Measurements from ENCODE around the gene MAP6. TPM values are rescaled to one million over a fixed set of nuclear protein-coding genes. Genes with fewer than 3 reads are reported as not detected.

MAP6 gene
- total and polyA plus RNA-seq, 12 donors, result 11.4 to 56.0 (median 22.6) TPM

DNA sequence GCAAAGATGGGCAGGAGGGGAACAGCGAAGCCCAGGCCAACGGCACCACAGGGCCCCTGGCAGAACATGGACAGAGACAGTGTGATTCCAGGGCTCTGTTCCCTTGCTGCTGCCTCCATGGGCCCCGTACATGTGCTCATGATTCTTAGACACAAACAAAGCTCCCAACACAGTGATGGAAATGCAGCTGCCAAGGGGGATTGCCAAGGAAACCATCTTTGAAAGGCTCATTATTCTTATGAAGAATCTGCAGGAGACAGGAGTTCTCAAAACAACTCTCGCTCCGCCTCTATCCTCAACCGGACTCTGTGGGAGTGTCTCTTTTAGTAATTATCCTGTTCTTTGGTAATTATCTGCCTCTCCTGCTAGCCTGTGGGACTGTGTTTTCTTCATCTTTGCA lies 74.6 kb downstream of the MAP6 start:
- Histone ChIP-seq H3K4me1 (replicated peaks in 1 of 2) (peaks cover 0 to 6% of the 10 kb centered on the region in 2 donors), H3K9me3 (replicated peaks in 1 of 3) (no peaks in the 10 kb centered on the region), H3K36me3 (replicated peaks in 1 of 2) (no peaks in the 10 kb centered on the region), H3K27ac (no peak overlapping the region), H3K27me3 (no peaks in the 10 kb centered on the region), H3K4me3 (no peak overlapping the region)
- TF ChIP-seq, protein P1, sequence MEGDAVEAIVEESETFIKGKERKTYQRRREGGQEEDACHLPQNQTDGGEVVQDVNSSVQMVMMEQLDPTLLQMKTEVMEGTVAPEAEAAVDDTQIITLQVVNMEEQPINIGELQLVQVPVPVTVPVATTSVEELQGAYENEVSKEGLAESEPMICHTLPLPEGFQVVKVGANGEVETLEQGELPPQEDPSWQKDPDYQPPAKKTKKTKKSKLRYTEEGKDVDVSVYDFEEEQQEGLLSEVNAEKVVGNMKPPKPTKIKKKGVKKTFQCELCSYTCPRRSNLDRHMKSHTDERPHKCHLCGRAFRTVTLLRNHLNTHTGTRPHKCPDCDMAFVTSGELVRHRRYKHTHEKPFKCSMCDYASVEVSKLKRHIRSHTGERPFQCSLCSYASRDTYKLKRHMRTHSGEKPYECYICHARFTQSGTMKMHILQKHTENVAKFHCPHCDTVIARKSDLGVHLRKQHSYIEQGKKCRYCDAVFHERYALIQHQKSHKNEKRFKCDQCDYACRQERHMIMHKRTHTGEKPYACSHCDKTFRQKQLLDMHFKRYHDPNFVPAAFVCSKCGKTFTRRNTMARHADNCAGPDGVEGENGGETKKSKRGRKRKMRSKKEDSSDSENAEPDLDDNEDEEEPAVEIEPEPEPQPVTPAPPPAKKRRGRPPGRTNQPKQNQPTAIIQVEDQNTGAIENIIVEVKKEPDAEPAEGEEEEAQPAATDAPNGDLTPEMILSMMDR (IDR thresholded peaks at IDR 0.05), result no peak
- TF ChIP-seq POLR2A (IDR thresholded peaks at IDR 0.05), result no peak
- 84 to 89% (median 86%) methylated on average over 5 to 6 of the region's 6 CpGs for WGBS, 4 donors
- DNase-seq, result no peak
- intact Hi-C loops (cut with DNase I), result loop anchor here in 1 of 2 donors (10.0 kb wide), 1 partner anchor 71 kb away; the partner anchor contains the start of gene MAP6

GRCh38 chr11:75593286-75593915 lies 75.4 kb downstream of the MAP6 start:
- DNase-seq, result peak in 3 of 7 donors; percentile 33 to 56 (median 55)
- peaks cover 0 to 6% of the 10 kb centered on the region in 2 donors for H3K4me1 ChIP-seq (replicated peaks in 1 of 2)
- H3K27me3 ChIP-seq, result no peaks in the 10 kb centered on the region
- 34 to 46% (median 39%) methylated on average over 2 of the region's 2 CpGs for WGBS, 4 donors
- TF ChIP-seq POLR2A (IDR thresholded peaks at IDR 0.05), result no peak
- TF ChIP-seq, protein P1 (IDR thresholded peaks at IDR 0.05), result no peak
- intact Hi-C loops (cut with DNase I), result loop anchor here in 1 of 2 donors (10.0 kb wide), 1 partner anchor 71 kb away; the partner anchor contains the start of gene MAP6
- no peak overlapping the region for H3K4me3 ChIP-seq
- no peaks in the 10 kb centered on the region for H3K9me3 ChIP-seq (replicated peaks in 1 of 3)
- no peak overlapping the region for H3K27ac ChIP-seq
- H3K36me3 ChIP-seq (replicated peaks in 1 of 2), result no peaks in the 10 kb centered on the region

DNA sequence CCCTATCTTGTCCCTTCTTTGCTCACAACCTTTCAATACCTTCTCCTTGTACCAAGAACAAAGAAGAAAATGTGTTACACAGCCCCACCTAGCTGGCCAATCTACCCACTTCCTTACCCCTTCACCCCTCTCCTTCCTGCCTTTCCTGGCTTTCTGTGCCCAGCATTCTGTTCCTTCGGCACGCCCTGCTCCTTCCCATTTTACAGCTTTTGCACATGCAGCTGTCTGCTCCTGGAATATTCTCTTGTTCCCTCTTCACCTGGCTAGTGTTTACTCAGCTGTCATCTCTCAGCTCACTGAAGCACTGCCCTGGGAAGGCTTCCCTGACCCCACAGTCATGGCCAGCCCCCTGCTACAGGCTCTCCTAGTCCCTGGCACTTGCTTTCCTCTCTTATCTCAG lies 76.1 kb downstream of the MAP6 start:
- WGBS, 4 donors, result 71 to 85% (median 83%) methylated on average over 2 of the region's 2 CpGs
- H3K9me3 ChIP-seq (replicated peaks in 1 of 3), result no peaks in the 10 kb centered on the region
- DNase-seq, result no peak
- intact Hi-C loops (cut with DNase I), result loop anchor here in 1 of 2 donors (10.0 kb wide), 1 partner anchor 72 kb away; the partner anchor contains the start of gene MAP6
- peaks cover 0 to 6% of the 10 kb centered on the region in 2 donors for H3K4me1 ChIP-seq (replicated peaks in 1 of 2)
- TF ChIP-seq POLR2A (IDR thresholded peaks at IDR 0.05), result no peak
- TF ChIP-seq, protein P1 (IDR thresholded peaks at IDR 0.05), result no peak
- no peak overlapping the region for H3K27ac ChIP-seq
- no peak overlapping the region for H3K4me3 ChIP-seq
- H3K27me3 ChIP-seq, result no peaks in the 10 kb centered on the region
- no peaks in the 10 kb centered on the region for H3K36me3 ChIP-seq (replicated peaks in 1 of 2)

DNA sequence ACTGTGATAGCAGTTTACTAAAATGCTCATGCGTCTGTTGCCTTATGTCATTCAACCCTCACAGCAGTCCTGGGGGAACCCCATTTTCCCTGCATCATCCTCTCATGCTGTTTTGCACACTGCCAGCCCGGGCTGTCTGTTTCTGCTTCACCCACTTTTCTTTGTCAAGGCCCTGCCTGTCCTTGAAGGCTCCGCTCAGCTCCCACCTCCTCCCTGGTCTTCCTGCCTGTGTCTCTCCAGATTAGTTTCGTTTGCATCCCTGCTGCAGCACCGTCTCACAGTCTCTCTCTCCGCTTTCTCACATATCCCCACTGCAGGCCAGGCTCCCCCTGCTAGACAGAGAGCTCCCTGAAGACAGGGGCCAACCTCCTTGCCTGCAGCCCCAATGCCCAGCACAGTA lies 76.9 kb downstream of the MAP6 start:
- Histone ChIP-seq H3K4me3 (no peak overlapping the region), H3K27me3 (no peaks in the 10 kb centered on the region), H3K27ac (no peak overlapping the region), H3K4me1 (replicated peaks in 1 of 2) (peaks cover 0 to 6% of the 10 kb centered on the region in 2 donors), H3K36me3 (replicated peaks in 1 of 2) (no peaks in the 10 kb centered on the region), H3K9me3 (replicated peaks in 1 of 3) (no peaks in the 10 kb centered on the region)
- 70 to 84% (median 81%) methylated on average over 6 of the region's 6 CpGs for WGBS, 4 donors
- TF ChIP-seq POLR2A (IDR thresholded peaks at IDR 0.05), result no peak
- TF ChIP-seq, protein P1 (IDR thresholded peaks at IDR 0.05), result no peak
- intact Hi-C loops (cut with DNase I), result loop anchor here in 1 of 2 donors (10.0 kb wide), 1 partner anchor 73 kb away; the partner anchor contains the start of gene MAP6
- no peak for DNase-seq

All from adrenal gland (tissue), 12 donors.